PC-9 (cell line): Measurements from ENCODE around the gene CHIA. TPM values are rescaled to one million over a fixed set of nuclear protein-coding genes. Genes with fewer than 3 reads are reported as not detected.

Experiments
- BruUV-seq: library from RNA; stranded (reverse); fragments of 400-500 nt; replicated peaks from 2 replicates; lab custom pipeline; 2021; lab: Mats Ljungman, UMichigan
- CTCF ChIA-PET: fragments of 300-600 bp; sonication (Branson Sonifier 250); formaldehyde crosslinking; loops from one replicate; lab custom pipeline; 2022; ENCODE audit warnings: antibody characterized with exemption; lab: Charles Lee
- POLR2A ChIA-PET: fragments of 300-600 bp; sonication (Branson Sonifier 250); formaldehyde crosslinking; loops from one replicate; lab custom pipeline; 2022; ENCODE audit warnings: antibody characterized with exemption; ENCODE audit not compliant: unreplicated experiment; lab: Charles Lee
- DNase-seq, 2 experiments: peaks; one replicate each; pipeline versions ENCODE4 v3.0.0 to v3.0.0-alpha.2; 2015 to 2022; ENCODE audit warnings: mixed read lengths in 1 of 2
- H2AFZ ChIP-seq: fragments of 200-600 bp; sonication (generic); 2 replicates; pipeline ENCODE4 v1.8.1; 2017; ENCODE audit warnings: antibody characterized with exemption
- H3F3A ChIP-seq: fragments of 200-600 bp; sonication (generic); 2 replicates; pipeline ENCODE4 v1.8.1; 2017; ENCODE audit warnings: antibody characterized with exemption, mild to moderate bottlenecking, low read depth; ENCODE audit not compliant: insufficient read depth
- H3K27ac ChIP-seq: fragments of 200-600 bp; sonication (generic); 2 replicates; pipeline ENCODE4 v1.6.1; 2016; ENCODE audit warnings: mixed run types
- H3K27me3 ChIP-seq: fragments of 200-600 bp; sonication (generic); 2 replicates; pipeline ENCODE4 v1.6.1; 2016; ENCODE audit warnings: low read depth, mixed run types; ENCODE audit not compliant: insufficient read depth
- H3K36me3 ChIP-seq: fragments of 200-600 bp; sonication (generic); 2 replicates; pipeline ENCODE4 v1.6.1; 2016; ENCODE audit warnings: low read depth, mixed run types
- H3K4me1 ChIP-seq: fragments of 200-600 bp; sonication (generic); replicated peaks from 2 replicates; pipeline ENCODE4 v1.6.1; 2016; ENCODE audit warnings: mixed run types; ENCODE audit not compliant: insufficient read depth
- H3K4me2 ChIP-seq: fragments of 200-600 bp; sonication (generic); 2 replicates; pipeline ENCODE4 v1.6.1; 2017; ENCODE audit warnings: mixed run types
- H3K4me3 ChIP-seq: fragments of 200-600 bp; sonication (generic); 2 replicates; pipeline ENCODE4 v1.6.1; 2016; ENCODE audit warnings: mixed run types
- H3K79me2 ChIP-seq: fragments of 200-600 bp; sonication (generic); 2 replicates; pipeline ENCODE4 v1.6.1; 2017; ENCODE audit warnings: low read depth, mixed run types
- H3K9me2 ChIP-seq: fragments of 200-600 bp; sonication (generic); 2 replicates; pipeline ENCODE4 v1.8.1; 2017; ENCODE audit warnings: mild to moderate bottlenecking; ENCODE audit not compliant: insufficient read depth
- H3K9me3 ChIP-seq: fragments of 200-600 bp; sonication (generic); 2 replicates; pipeline ENCODE4 v1.8.1; 2016; ENCODE audit warnings: low read depth; ENCODE audit not compliant: insufficient read depth
- H4K20me1 ChIP-seq: fragments of 200-600 bp; sonication (generic); 2 replicates; pipeline ENCODE4 v1.8.1; 2017; ENCODE audit not compliant: insufficient read depth
- CTCF ChIP-seq: fragments of 200-600 bp; sonication (generic); conservative IDR thresholded peaks from 2 replicates; pipeline ENCODE4 v1.6.1; 2017; ENCODE audit warnings: mixed run types, antibody characterized with exemption, mild to moderate bottlenecking, moderate library complexity
- EZH2 ChIP-seq: fragments of 200-600 bp; sonication (generic); IDR thresholded peaks from 2 replicates; pipeline ENCODE4 v1.8.0; 2017; ENCODE audit warnings: antibody characterized with exemption, low read depth
- intact Hi-C: fragments of 100-400 bp; cut with micrococcal nuclease; formaldehyde crosslinking; loops from one replicate; pipeline ENCODE4 v1.10.0; 2022; ENCODE audit not compliant: unreplicated experiment
- total RNA-seq: library from RNA; stranded (reverse); gene quantifications from 2 replicates; pipeline ENCODE4 v1.2.3, GENCODE V29; 2021

CHIA gene
- total RNA-seq, 1 experiment from 2014 or later: not detected

GRCh38 chr1:111247125-111247838 is 43.4 kb upstream of the CHIA start:
- Histone ChIP-seq H3K4me3 (no peak overlapping the region), H3F3A (no peaks in the 10 kb centered on the region), H3K36me3 (no peaks in the 10 kb centered on the region), H3K4me1 (no peaks in the 10 kb centered on the region), H3K9me3 (no peaks in the 10 kb centered on the region), H4K20me1 (no peaks in the 10 kb centered on the region), H3K79me2 (no peaks in the 10 kb centered on the region), H3K27me3 (0 out of 2 replicates have a peak, but pooled peaks cover 6% of the 10 kb centered on the region), H2AFZ (no peak overlapping the region), H3K27ac (no peak overlapping the region), H3K4me2 (no peak overlapping the region), H3K9me2 (no peaks in the 10 kb centered on the region)
- BruUV-seq: no TSS peak
- intact Hi-C loops: no loop called here
- TF ChIP-seq EZH2: no peak
- TF ChIP-seq CTCF: no peak
- ChIA-PET POLR2A (no interaction called here), CTCF (no interaction called here)
- DNase-seq: no peak

GRCh38 chr1:111249960-111250359 is 40.7 kb upstream of the CHIA start:
- Histone ChIP-seq H3K79me2 (no peaks in the 10 kb centered on the region), H3K4me3 (no peak overlapping the region), H3K4me2 (no peak overlapping the region), H3K4me1 (no peaks in the 10 kb centered on the region), H3F3A (no peaks in the 10 kb centered on the region), H3K27me3 (0 out of 2 replicates have a peak, but pooled peaks cover 6% of the 10 kb centered on the region), H3K36me3 (no peaks in the 10 kb centered on the region), H4K20me1 (no peaks in the 10 kb centered on the region), H2AFZ (no peak overlapping the region), H3K9me2 (no peaks in the 10 kb centered on the region), H3K27ac (no peak overlapping the region), H3K9me3 (no peaks in the 10 kb centered on the region)
- intact Hi-C loops: no loop called here
- BruUV-seq: no TSS peak
- CTCF ChIA-PET: no interaction called here
- DNase-seq: no peak
- POLR2A ChIA-PET: no interaction called here
- TF ChIP-seq CTCF (no peak), EZH2 (no peak)

GRCh38 chr1:111251570-111251969 is 39.1 kb upstream of the CHIA start:
- CTCF ChIA-PET: interaction anchor here (0.6 kb wide), 1 partner anchor 151 kb away, joined by 3 read pairs; no protein-coding TSS in a partner anchor
- H3K79me2 ChIP-seq: no peaks in the 10 kb centered on the region

More at GRCh38 chr1:111251570-111251969, 39.1 kb upstream of the CHIA start:
- Histone ChIP-seq H3K4me1 (no peaks in the 10 kb centered on the region), H3K4me3 (no peak overlapping the region), H4K20me1 (no peaks in the 10 kb centered on the region), H2AFZ (no peak overlapping the region), H3K4me2 (no peak overlapping the region), H3K9me3 (no peaks in the 10 kb centered on the region), H3F3A (no peaks in the 10 kb centered on the region), H3K27me3 (0 out of 2 replicates have a peak, but pooled peaks cover 6% of the 10 kb centered on the region), H3K36me3 (no peaks in the 10 kb centered on the region), H3K27ac (no peak overlapping the region), H3K9me2 (no peaks in the 10 kb centered on the region)
- POLR2A ChIA-PET: no interaction called here
- intact Hi-C loops: no loop called here
- TF ChIP-seq CTCF: no peak
- no TSS peak for BruUV-seq
- DNase-seq: no peak
